Heart right ventricle (tissue), 16 donors: ENCODE results near the gene SH3BGRL3. TPM values are rescaled to one million over a fixed set of nuclear protein-coding genes. Genes with fewer than 3 reads are reported as not detected.

Experiments
- ATAC-seq, 8 donors: fragments of 200-7000 bp; cut with Tn5 transposase; one replicate each; pipeline ENCODE4 v1.9.1; 2020; ENCODE audit warnings: mild to moderate bottlenecking in 8 of 8, moderate library complexity in 8 of 8, moderate number of reproducible peaks in 1 of 8
- DNase-seq, 2 donors: peaks; one replicate each; pipeline ENCODE4 v3.0.0-alpha.2; 2020
- H3K27ac ChIP-seq, 10 donors: fragments of 200-600 bp; sonication (generic) in 2 of 10; one replicate each; pipeline versions ENCODE4 v1.5.0 to v1.8.0; 2020 to 2022; ENCODE audit warnings: mild to moderate bottlenecking in 3 of 10
- H3K27me3 ChIP-seq, 7 donors: fragments of 200-600 bp; one replicate each; pipeline ENCODE4 v1.8.0; 2021 to 2022; ENCODE audit warnings: mild to moderate bottlenecking in 2 of 7
- H3K36me3 ChIP-seq, 9 donors: fragments of 200-600 bp; sonication (generic) in 1 of 9; one replicate each; pipeline versions ENCODE4 v1.5.0 to v1.8.0; 2020 to 2022; ENCODE audit warnings: mild to moderate bottlenecking in 2 of 9
- H3K4me1 ChIP-seq, 9 donors: fragments of 200-600 bp; sonication (generic) in 1 of 9; one replicate each; pipeline versions ENCODE4 v1.5.0 to v1.8.0; 2020 to 2022; ENCODE audit warnings: mild to moderate bottlenecking in 4 of 9
- H3K4me3 ChIP-seq, 10 donors: fragments of 200-600 bp; sonication (generic) in 2 of 10; one replicate each; pipeline versions ENCODE4 v1.5.0 to v1.8.0; 2020 to 2022; ENCODE audit warnings: mild to moderate bottlenecking in 7 of 10, moderate library complexity in 2 of 10
- H3K9me3 ChIP-seq, 11 donors: fragments of 200-600 bp in 10 of 11; sonication (generic) in 2 of 11; one replicate each; pipeline versions ENCODE4 v1.5.0 to v1.8.0; 2013 to 2022; ENCODE audit warnings: mild to moderate bottlenecking in 2 of 11, control low read depth in 1 of 11, moderate library complexity in 1 of 11
- CTCF ChIP-seq, 9 donors: fragments of 200-600 bp; sonication (generic) in 2 of 9; IDR thresholded peaks; one replicate each; pipeline versions ENCODE4 v1.5.0 to v1.8.0; 2021 to 2022; ENCODE audit warnings: antibody characterized with exemption in 9 of 9, mild to moderate bottlenecking in 5 of 9, moderate library complexity in 1 of 9
- WGBS, 2 donors: extraction: QIAGEN DNeasy Blood & Tissue Kit; methylation state at CpG; one replicate each; pipeline ENCODE4 v1.1.7; 2013; ENCODE audit warnings: inconsistent platforms in 1 of 2; 5-methylcytosine and 5-hydroxymethylcytosine counted together
- intact Hi-C, 10 donors: fragments of 100-400 bp; cut with DNase I; formaldehyde crosslinking; loops; one replicate each; pipeline versions ENCODE4 v1.11.1 to v1.14.2; 2022
- polyA plus RNA-seq, 2 donors: library from polyadenylated mRNA; stranded (reverse); fragments of 200-250 nt; gene quantifications; one replicate each; pipeline ENCODE4 v1.2.3, GENCODE V29; 2013
- total RNA-seq, 10 donors: library from RNA; stranded (reverse); fragmentation: NEBNext Ultra II Directional in 3 of 10; extraction: Animal tissue kit (Norgen Biotek cat#: 25700) in 3 of 10; gene quantifications; one replicate each; pipeline versions ENCODE4 v1.2.1 to v1.2.4, GENCODE V29; 2021 to 2023
- donor health status: Arrhythmogenic right ventricular cardiomyopathy.
- donor health status: ischemic (EF 13 %, LVEDD 7.1; RV severe dilation, severe dysfunction).
- donor health status: healthy with polysubstance abuse.
- donor health status: DM: no; HTN: yes; CAD: no.
- donor health status: DM: no; HTN: no; CAD: no.
- donor health status: ischemic (EF 25% LVEDD 6.9; RV normal size, moderate dysfunction).
- donor health status: ischemic (EF 25% LVEDD 5.7; RV mildly dilated, moderate dysfunction).
- donor health status: healthy.
- donor health status: DM: yes; HTN: yes; CAD: no.
- donor health status: Ischemic cardiomyopathy.
- donor health status: ischemic (EF 35%, LVEDD 5.7; RV mildly dilated, moderate dysfunction).
- donor health status: nonischemic (EF 11% LVEDD 7.7; RV severe dilation, severe dysfunction).
- donor health status: DM: yes; HTN: yes; CAD: no.
- donor health status: PGD.
- donor health status: ischemic (EF 29% LVEDD 5.4; RV normal size, mild dysfunction).
- donor health status: nonischemic (EF 23%, LVEDD 6.1; RV moderate dilation, normal function).

Gene SH3BGRL3
- total and polyA plus RNA-seq, 12 donors: 18.4 to 153 (median 28.6) TPM

GRCh38 chr1:26274801-26275425 is 5.0 kb upstream of the SH3BGRL3 start:
- H3K4me1 ChIP-seq: peaks cover 21 to 68% (median 53%) of the 10 kb centered on the region in 9 donors
- peak overlapping the region in 9 of 10 donors; percentile 45 to 100 (median 95) for H3K27ac ChIP-seq
- DNase-seq: no peak
- ATAC-seq: no peak
- H3K4me3 ChIP-seq: no peak overlapping the region
- intact Hi-C loops: loop anchor here in 9 of 10 donors (1.0 to 5.0 kb wide), 5 partner anchors 42 to 97 kb away; partner anchors contain the start of genes CD52 (in 1 of the 9) and ZNF683 (in 1 of the 9)
- peaks cover 0 to 63% (median 15%) of the 10 kb centered on the region in 9 donors for H3K36me3 ChIP-seq
- WGBS, 2 donors: 83 to 87% methylated on average over 11 of the region's 11 CpGs
- H3K9me3 ChIP-seq: no peaks in the 10 kb centered on the region
- H3K27me3 ChIP-seq: no peaks in the 10 kb centered on the region
- no peak for TF ChIP-seq CTCF (IDR thresholded peaks at IDR 0.05)

GRCh38 chr1:26275580-26276431 is 4.1 kb upstream of the SH3BGRL3 start:
- intact Hi-C loops: loop anchor here in 9 of 10 donors (1.0 to 5.0 kb wide), 3 partner anchors 45 to 46 kb away; no protein-coding TSS in a partner anchor
- Histone ChIP-seq H3K9me3 (no peaks in the 10 kb centered on the region), H3K27me3 (no peaks in the 10 kb centered on the region), H3K27ac (peak overlapping the region in 9 of 10 donors; percentile 45 to 100 (median 95)), H3K36me3 (peaks cover 0 to 58% (median 11%) of the 10 kb centered on the region in 9 donors), H3K4me3 (peak overlapping the region in 2 of 10 donors; percentile 2 to 28), H3K4me1 (peaks cover 21 to 72% (median 59%) of the 10 kb centered on the region in 9 donors)
- ATAC-seq (peak; percentile 64 to 83 (median 78)), DNase-seq (peak; percentile 77 to 88)
- peak; percentile 67 to 88 (median 79) for TF ChIP-seq CTCF (IDR thresholded peaks at IDR 0.05)
- 22 to 26% methylated on average over 3 of the region's 3 CpGs for WGBS, 2 donors

- Histone ChIP-seq H3K27ac (peak overlapping the region in 9 of 10 donors; percentile 45 to 100 (median 95)), H3K9me3 (no peaks in the 10 kb centered on the region), H3K36me3 (peaks cover 0 to 58% (median 5%) of the 10 kb centered on the region in 9 donors), H3K4me1 (peaks cover 21 to 78% (median 65%) of the 10 kb centered on the region in 9 donors), H3K27me3 (no peaks in the 10 kb centered on the region), H3K4me3 (peak overlapping the region in 1 of 10 donors; percentile 3)
- 57 to 62% methylated on average over 2 of the region's 2 CpGs for WGBS, 2 donors
- intact Hi-C loops: loop anchor here in 3 of 10 donors (2.0 to 5.0 kb wide), 2 partner anchors 44 to 46 kb away; no protein-coding TSS in a partner anchor
- DNase-seq (no peak), ATAC-seq (no peak)
- no peak for TF ChIP-seq CTCF (IDR thresholded peaks at IDR 0.05)
Observed at GRCh38 chr1:26276432-26276838, 3.5 kb upstream of the SH3BGRL3 start.

GRCh38 chr1:26277261-26277661 is 2.6 kb upstream of the SH3BGRL3 start:
- no peak for TF ChIP-seq CTCF (IDR thresholded peaks at IDR 0.05)
- Histone ChIP-seq H3K4me1 (peaks cover 21 to 86% (median 67%) of the 10 kb centered on the region in 9 donors), H3K4me3 (no peak overlapping the region), H3K9me3 (no peaks in the 10 kb centered on the region), H3K27ac (peak overlapping the region in 9 of 10 donors; percentile 31 to 100 (median 95)), H3K27me3 (no peaks in the 10 kb centered on the region), H3K36me3 (peaks cover 0 to 58% (median 0%) of the 10 kb centered on the region in 9 donors)
- 59 to 63% methylated on average over 3 of the region's 3 CpGs for WGBS, 2 donors
- intact Hi-C loops: loop anchor here in 3 of 10 donors (2.0 to 5.0 kb wide), 2 partner anchors 44 to 45 kb away; no protein-coding TSS in a partner anchor
- DNase-seq (no peak), ATAC-seq (no peak)
